ENCODE results near the gene ING4.
A peak's percentile ranks its signal among the peaks of the same experiment; 100 is the strongest.
"Not testable (repeated sequence)": the region's sequence is repeated elsewhere in the genome, so short reads cannot be mapped to it uniquely, and the experiment has no call there.

The ING4 gene

DNA sequence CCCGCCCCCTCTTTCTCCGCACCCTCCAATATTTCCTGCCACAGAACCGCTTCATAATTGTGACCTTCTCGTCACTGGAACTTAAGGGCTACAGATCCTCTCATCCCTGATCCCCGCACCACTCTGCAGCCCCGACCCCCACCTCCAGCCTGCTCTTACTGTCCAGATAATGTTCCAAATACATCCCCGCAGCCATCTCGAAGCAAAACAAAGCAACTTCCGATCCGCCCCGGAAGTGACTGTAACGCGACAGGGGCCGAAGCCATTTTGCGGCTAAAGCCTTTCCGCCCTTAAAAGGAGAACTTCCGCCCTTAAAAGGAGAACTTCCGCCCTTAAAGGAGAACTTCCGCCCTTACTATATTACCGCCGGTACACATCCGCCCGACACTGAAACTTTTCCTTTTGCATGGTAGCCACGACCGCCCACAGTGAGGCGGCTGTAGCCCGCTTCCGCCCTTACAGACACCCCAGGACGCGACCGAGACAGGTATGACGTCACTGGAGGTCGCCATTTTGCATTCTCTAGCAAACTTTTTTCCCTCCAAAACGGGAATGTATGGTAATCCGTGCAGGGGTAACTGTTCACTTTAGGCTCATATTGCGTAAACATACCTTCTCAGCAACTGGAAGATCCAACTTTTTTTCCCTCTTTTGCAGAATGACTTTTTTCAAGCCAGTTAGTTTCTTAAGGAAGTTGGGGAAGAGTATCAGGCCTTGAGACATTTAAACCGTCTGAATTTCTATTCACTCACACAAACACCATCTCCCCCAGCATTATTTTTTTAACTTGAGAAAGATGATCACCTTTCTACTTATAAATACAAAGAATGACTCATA, at the start of gene ING4:
Gene ING4, minus strand, starts transcription at position 214 of the 837 bp plus-strand sequence. Its CDS starts 18 bp downstream, at position 196.
- peak; percentile 98 for DNase-seq (ENCODE audit: low read depth)

DNA sequence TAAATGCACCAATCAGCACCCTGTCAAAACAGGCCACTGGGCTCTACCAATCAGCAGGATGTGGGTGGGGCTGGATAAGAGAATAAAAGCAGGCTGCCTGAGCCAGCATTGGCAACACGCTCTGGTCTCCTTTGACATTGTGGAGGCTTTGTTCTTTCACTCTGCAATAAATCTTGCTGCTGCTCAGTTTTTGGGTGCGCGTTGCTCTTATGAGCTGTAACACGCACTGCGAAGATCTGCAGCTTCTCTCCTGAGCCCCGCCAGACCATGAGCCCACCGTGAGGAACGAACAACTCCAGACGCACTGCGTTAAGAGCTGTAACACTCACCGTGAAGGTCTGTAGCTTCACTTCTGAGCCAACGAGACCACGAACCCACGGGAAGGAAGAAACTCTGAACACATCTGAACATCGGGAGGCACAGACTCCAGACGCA, 46.1 kb upstream of the ING4 start:
- DNase-seq (ENCODE audit: low read depth), result no peak

DNA sequence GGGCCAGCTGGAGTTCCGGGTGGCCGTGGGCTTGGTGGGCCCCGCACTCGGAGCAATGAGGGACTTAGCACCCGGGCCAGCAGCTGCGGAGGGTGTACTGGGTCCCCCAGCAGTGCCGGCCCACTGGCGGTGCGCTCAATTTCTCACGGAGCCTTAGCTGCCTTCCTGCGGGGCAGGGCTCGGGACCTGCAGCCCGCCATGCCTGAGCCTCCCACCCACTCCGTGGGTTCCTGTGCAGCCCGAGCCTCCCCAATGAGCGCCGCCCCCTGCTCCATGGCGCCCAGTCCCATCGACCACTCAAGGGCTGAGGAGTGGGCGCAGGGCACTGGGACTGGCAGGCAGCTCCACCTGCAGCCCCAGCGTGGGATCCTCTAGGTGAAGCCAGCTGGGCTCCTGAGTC, 45.4 kb upstream of the ING4 start:
- not testable (repeated sequence) for DNase-seq (ENCODE audit: low read depth)

DNA sequence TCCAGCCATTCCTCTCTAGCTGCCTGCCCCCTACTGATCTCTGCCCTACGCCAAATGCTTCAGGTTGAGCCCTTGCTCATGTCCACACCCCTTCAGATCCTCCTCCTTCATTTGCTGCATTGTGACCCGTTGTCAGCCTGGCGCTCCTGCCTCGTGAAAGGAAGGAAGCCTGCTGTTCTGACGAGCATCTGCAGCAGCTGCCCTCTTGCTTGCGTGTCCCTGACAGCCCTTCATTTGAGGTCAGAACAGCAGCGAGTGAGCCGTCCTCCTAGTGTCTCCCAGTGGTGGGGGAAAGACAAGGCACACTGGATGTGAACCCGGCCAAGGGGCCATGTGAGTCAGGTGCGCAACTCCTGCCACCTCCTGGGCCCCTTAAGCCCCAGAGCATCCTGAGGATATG, 40.7 kb upstream of the ING4 start:
- no peak for DNase-seq (ENCODE audit: low read depth)

DNA sequence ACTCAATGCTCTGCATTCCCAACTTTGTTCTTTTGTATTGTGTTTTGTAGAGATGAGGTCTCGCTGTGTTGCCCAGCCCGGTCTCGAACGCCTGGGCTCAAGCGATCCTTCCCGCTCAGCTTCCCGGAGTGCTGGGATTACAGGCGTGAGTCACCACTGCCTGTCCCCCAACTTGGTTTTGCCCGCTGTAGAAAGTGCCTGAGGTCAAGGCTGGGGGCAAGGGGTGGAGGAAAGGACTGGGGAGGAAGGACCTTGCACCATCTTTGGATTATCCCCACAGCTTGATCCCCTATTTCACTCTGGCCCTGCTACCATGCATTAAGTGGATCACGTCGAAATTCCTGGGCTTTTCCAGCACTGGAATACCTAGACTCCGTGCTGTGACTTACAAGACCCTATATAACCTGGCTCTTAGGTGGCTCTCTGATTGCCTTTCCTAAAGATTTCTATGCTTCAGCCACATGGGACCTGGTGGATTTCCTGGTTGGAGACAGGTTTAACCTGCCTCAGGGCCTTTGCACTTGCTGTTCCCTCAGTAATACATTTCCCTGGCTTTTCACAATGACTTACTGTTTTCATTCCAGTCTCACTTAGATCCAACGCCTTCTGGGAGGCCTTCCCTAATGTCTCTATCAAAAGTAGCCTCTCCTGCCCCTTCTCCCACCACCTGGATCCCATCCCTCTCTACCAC, 38.3 kb upstream of the ING4 start:
- no peak for DNase-seq (ENCODE audit: low read depth)

DNA sequence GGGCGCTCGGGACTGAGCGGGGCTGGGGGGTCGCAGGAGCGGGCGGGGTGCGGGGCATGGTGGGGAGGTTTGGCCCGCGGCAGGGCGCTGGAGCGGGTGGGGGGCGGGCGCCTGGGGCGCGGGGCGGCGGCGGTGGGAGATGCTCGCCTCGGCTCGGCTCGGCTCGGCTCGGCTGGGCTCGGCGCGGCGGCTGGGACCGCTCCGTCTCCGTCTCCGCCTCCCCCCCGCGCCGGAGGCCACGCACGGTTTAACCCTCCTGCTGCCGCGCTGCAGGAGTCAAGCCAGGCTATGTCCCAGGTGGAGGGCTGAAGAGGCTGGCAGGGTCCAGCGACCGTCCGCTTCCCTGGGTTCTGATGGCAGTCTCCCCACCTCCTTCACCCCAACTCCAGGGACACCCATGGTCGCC, 37.7 kb upstream of the ING4 start, which contains the start of gene PIANP:
Gene PIANP, minus strand, starts transcription at position 170 of the 406 bp plus-strand sequence. CDS start 2,754 bp downstream, outside the sequence.
- no peak for DNase-seq (ENCODE audit: low read depth)

DNA sequence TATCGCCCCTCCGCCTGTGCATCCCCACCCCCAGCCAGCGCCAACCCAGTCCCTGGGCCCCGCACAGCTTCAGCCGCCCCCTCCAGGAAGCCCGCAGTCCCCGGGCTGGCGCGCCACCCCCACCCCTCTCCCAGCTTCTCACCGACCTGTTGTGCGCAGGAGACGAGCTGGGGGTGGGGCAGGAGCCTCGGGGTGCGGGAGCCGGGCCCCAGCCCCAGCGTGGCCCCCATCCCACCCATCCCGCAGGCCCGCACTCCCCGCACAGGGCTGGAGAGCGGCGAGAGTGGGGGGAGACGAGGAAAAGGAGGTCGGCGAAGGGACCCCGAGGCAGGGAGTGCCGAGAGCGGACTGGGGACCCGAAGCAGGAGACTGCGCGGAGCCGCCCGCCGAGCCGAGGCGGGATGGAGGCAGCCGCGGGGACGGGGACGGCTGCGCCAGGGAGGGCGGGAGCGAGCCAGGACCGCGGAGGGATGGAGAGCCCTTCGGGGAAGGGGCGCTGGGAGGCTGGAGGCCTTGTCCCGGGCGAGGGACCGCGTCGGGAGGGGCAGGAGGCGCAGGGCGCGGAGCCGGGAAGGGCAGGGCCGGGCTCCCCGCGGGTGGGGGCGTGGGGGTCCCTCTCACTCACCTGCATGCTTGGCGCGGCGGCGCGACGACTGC, 37.2 kb upstream of the ING4 start:
- no peak for DNase-seq (ENCODE audit: low read depth)

DNA sequence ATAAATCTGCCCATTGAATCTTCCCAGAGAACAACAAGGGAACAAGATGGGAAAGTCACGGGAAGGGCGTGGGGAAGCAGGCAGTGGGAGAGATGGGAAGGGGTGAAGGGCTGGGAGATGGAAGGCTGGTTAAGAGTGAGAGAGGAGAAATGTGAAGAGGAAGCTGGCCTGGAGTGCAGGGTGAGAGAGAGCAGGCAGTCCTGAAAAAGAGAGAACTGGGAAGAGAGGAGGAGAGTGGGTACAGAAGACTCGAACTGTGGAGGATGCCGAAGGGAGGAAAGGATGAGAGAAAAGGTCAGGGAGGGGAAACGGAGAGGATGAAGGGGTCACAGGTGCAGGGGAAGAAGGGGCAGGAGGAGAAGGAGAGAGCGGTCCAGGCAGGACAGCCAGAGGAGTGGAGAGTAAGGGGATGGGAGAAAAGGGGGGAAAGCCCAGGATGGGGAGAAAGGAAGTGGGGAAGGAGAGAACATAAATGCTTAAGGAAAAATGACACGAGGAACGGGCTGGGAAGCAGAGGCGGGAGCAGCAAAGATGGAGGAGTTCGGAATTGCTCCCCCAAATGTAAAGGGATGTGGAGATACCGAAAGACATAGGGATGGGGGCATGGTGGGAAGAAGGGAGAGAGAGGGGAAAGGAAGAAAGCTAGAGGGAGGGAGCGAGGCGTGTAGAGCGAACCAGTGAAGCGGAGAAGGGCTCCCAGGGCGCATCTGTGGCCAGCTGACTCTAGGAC, 36.5 kb upstream of the ING4 start:
- no peak for DNase-seq (ENCODE audit: low read depth)

DNA sequence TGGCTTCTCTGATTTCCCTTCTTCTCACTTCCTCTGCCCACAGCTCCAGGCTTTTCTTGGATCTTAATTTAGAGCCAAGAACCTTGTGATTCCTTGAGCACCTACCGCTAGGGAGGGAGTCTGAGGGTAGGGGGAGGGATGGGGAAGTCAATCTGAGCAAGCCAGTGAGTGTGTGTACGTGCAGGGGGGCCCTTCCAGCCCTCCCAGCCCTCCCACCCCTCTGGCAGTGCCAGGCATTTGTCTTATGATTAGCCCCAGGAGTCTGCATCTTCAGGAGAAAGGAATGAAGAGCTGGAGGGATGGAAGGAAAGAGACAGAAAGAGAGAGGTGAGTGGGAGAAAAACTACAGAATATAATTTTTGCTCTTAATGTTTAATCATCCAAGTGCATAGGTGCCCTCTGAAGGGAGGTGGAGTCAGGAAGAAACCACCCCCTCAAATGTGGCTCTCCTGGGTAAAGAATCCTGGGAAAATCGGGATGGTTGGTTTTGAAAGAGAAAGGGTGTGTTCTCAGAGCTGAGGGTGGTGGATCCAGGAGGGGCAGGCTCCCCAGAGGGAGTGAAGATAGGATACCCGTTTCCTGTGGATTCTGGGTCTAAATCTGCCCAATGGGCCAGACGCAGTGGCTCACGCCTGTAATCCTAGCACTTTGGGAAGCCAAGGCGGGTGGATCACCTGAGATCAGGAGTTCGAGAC, 35.6 kb upstream of the ING4 start:
- DNase-seq (ENCODE audit: low read depth), result no peak

DNA sequence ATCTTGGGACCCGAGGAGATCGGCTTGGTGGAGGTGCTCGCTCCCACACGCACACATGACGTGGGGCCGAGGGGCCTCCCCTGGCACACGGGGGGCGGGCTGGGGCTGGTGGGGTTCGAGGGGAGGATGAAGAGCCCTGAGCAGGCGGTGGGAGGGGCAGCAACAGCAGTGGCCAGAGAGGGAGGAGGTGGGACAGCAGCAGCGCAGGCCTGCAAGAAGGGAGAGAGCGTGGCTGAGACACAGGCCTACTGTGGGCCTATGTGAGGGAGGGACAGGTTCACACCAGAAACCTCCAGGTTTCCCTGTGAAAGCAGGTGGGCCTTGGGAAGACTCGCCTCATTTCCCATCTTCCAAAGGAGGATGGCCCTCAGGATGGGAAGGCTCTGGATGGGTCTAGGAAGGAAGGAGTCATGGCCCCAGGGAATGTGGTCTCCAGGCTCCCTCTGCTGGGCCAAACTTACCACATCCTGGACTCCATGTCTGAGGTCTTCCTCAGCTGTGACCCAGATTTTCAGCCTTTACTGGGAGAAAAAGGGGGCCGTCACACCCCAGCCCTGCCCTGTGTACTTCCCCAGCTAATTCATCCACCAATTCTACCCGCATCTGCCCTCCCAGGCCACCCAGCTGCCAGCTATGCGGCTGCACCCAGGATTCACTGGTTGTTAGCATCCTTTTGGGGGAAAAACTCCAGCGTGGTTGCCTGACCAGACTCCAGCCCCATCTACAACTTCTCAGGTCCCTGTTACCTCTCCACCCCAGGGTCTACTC, 34.8 kb upstream of the ING4 start:
- peak; percentile 42 for DNase-seq (ENCODE audit: low read depth)

DNA sequence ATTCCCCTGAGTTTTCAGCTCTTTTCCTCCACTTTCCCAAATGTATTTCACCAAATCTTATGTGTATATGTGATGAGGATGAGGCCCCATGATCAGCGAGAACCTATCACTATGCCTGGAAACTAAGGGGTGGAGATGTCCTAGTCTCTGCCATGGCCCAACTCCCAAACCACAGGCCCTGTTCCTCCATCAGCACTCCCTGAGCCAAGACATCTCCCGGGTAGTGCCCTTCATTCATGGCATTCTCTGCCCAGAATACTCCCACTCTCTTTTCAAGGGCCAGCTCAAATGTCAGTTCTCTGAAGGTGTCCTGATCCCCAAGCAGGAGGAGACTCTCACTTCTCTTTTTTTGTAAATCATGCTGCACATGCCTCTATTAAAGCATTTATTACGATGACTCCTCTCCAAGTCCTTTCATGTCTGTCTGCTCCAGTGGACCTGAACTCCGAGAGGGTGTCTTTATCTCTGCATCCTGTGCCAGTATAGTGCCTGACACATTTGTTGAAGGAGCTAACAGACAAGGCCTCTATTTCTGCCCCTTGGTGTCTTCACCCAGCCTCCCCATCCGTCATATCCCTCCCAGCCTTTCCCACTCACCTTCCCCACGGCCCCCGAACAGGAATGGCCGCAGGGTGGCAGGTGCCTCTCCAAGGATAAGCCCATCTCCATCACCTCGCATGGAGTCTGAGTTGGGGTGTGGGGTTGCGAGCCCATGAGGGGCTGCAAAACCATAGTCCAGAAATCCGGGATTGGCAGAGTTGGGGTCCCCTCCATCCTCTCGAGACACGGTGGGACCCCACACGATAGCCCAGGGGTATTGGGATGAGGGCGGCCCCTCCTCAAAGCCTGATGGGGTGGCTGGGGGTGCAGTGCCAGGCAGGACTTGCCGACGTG, 34.0 kb upstream of the ING4 start:
- DNase-seq (ENCODE audit: low read depth), result no peak

DNA sequence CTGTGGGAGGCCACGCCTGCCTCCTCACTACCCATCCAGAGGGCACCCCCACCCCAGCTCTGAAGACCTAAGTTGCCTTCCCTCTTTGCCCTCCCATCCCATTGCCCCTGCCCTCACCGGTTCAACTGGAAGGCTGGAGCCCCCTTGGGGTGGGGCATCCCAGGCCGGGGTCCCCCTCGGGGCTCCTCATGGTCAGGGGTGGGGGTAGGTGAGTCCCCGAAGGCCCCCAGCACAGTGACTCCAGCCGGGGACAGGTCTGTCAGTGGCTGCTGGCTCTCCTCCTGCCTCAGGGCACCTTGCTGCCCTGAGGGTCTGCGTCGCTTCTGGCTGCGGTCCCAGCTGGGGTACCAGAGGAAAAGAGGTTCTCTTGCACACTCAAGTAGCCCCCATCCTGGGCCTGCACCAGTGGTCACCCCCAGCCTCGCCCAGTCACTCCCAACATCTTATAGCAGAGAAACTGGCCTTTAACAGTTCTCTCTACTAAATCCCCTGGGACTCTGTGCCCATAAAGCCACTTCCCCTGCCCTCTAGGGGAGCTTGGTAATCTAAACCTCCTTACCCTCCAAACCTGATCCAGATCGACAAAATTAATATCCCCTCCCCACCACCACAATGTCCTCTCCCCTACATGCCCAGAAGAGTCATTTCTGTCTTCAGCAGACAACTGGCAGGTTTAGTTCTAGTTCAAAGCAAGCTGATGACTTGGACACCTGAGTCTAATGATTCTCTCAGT, 32.6 kb upstream of the ING4 start:
- no peak for DNase-seq (ENCODE audit: low read depth)

DNA sequence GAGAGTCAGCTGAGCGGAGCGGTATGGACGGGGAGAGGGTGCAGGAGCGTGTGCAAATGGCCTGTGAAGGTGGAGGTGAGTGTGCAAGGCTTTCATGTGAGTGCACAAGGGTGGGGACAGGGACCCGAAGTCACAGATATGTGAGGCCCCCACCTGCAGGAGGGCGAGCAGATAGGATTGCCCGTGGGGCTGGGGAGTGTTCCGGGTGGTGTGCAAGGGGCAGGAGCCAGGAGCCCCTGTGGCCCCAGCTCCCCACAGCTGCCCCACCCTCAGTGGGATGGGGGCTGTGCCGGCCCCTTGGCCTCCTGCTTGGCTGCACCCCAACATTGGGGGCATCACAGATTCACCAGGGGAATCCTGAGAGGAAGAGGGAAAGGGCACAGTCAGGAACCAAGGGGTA, 31.8 kb upstream of the ING4 start:
- no peak for DNase-seq (ENCODE audit: low read depth)

DNA sequence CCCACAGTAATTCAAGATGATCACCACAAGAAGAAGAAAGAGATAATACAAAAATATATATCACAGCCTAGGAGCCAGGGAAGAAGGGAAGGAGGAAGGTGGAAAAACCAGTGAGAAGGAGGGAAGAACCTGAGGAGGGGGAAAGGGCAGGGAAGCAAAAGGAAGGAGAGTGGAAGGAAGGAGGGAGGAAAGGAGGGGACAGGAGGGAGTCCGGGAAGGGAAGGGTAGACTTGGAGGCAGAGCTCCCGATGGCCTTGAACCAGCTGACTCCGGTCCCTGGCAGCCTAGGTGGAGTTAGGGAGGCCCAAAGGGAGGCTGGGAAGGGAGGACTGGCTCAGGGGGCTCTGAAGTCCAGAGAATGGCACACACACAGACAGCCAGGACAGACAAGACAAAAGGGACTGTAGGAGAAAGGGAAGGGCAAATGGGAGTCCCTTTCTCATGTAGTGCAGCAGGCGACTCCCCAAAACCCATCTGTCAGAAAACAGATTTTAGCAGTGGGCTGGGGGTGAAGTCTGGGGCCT, 31.0 kb upstream of the ING4 start:
- DNase-seq (ENCODE audit: low read depth), result no peak

DNA sequence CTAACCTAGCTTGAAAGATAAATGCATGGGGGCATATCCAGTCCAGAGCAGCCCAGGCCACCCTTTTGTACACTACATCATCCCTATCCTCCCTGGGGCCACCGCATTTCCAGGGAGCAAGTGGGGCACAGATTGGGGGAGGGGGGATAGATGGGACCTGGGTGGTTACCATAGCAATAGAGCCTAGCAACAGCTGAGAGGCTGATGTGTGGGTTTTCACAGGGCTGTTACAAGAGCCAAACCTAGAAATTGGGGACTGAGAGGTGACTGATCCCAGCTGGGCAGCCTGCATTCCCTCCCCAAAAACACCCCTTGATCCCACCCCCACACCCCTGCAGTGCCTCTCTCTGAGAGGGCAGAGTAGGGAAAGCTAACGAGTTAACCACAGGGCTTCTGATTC, 30.0 kb upstream of the ING4 start:
- no peak for DNase-seq (ENCODE audit: low read depth)

DNA sequence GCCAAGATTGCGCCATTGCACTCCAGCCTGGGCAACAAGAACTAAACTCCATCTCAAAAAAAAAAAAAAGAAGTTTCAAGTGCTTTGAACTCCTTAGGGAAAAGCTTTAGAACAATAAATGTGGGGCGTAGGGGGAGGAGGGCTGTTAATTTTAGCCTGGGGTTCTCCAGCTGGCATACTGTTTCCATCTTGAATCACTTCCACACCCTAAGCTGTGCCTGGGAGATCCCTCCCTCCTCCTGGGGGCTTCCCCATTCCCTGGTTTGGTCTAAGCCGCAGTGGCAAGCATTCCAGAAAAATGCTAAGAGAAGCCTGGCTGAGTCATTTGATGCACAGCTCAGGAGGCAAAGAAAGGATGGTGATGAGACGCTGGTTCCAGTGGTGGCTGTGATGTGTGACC, 28.6 kb upstream of the ING4 start:
- DNase-seq (ENCODE audit: low read depth), result peak; percentile 40

DNA sequence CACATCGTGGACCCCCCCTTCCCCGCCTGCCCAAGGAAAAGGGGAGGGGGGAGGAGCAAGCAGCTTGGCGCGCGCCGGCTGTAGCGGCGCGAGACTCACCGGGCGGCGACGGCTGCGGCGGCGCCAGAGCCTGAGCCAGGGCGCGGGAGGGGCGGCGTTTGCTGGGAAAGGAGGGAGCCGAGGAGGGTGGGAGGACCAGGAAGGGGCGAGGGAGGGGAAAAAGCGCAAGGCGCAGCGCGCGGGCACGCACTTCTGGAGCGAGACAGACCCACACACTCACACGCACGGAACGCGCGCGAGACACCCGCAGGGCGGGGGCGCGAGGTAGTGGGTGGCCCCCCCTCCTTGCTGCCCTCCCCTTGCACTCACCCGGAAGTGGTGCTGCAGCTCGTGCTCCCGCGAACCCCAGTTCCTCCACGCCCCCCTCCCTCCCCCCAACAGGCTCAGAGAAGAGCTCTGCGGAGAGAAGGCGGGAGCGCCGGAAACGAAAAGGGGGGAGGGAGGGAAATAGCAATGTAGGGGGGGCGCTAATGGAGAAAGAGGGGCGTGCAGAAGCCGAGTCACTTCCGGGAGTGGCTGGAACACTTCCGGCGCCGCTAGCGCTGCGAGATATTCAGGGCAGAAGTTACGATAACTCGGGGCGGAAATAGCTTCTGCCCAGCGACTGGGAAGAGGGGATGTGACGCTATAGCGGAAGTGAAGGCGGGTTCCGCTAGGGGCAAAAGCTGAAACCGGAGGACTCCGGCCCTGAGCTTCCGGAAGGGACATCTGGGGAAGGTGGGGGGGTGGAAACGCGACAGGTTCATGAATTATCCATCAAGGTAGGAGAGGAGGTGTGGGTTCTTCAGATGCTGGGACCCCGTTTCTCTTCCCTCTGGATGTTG, 26.3 kb upstream of the ING4 start, which contains the start of gene ZNF384:
Gene ZNF384, minus strand, starts transcription at position 377 of the 884 bp plus-strand sequence. CDS start 9,855 bp downstream, outside the sequence.
- peak; percentile 98 for DNase-seq (ENCODE audit: low read depth)

Measured in GM04504 (cell line).